HUES64 (cell line): Measurements from ENCODE around the gene PPARG.

ENCODE experiments used
- H3K27ac ChIP-seq: 2 replicates; pipeline ENCODE4 v1.7.0; 2013; ENCODE audit warnings: low read depth, low read length, inconsistent platforms
- H3K27me3 ChIP-seq: 2 replicates; pipeline ENCODE4 v1.6.1; 2013; ENCODE audit warnings: mild to moderate bottlenecking, low read length; ENCODE audit not compliant: insufficient read depth
- H3K36me3 ChIP-seq: 2 replicates; pipeline ENCODE4 v1.6.1; 2013; ENCODE audit warnings: mild to moderate bottlenecking, low read length; ENCODE audit not compliant: insufficient read depth
- H3K4me1 ChIP-seq: 2 replicates; pipeline ENCODE4 v1.6.1; 2013; ENCODE audit warnings: mild to moderate bottlenecking, low read length, moderate library complexity; ENCODE audit not compliant: insufficient read depth
- H3K4me3 ChIP-seq: 2 replicates; pipeline ENCODE4 v1.5.1; 2013; ENCODE audit warnings: mild to moderate bottlenecking, low read length, moderate library complexity
- H3K9ac ChIP-seq: 2 replicates; pipeline ENCODE4 v1.6.1; 2013; ENCODE audit warnings: mild to moderate bottlenecking, low read depth, low read length
- H3K9me3 ChIP-seq: 2 replicates; pipeline ENCODE4 v1.6.1; 2013; ENCODE audit warnings: low read depth, low read length; ENCODE audit not compliant: insufficient read depth
- WGBS: fragments of 150-250, 120-280 bp; methylation state at CpG from one replicate; pipeline ENCODE4 v1.1.7; 2013; ENCODE audit warnings: missing lambda C conversion rate; 5-methylcytosine and 5-hydroxymethylcytosine counted together

PPARG gene

GRCh38 chr3:12437861-12438260 lies 149.0 kb downstream of the PPARG start:
- Histone ChIP-seq H3K4me1 (peaks cover 7% of the 10 kb centered on the region; the same call in 1 of the 2 replicates), H3K4me3 (no peak overlapping the region), H3K27ac (no peak overlapping the region), H3K9ac (no peak overlapping the region), H3K9me3 (no peaks in the 10 kb centered on the region), H3K27me3 (no peaks in the 10 kb centered on the region), H3K36me3 (no peaks in the 10 kb centered on the region)
- 90% methylated on average over 13 of the region's 13 CpGs for WGBS

- no peaks in the 10 kb centered on the region for H3K27me3 ChIP-seq
- H3K9ac ChIP-seq: no peak overlapping the region
- peaks cover 7% of the 10 kb centered on the region; the same call in 1 of the 2 replicates for H3K4me1 ChIP-seq
- H3K9me3 ChIP-seq: no peaks in the 10 kb centered on the region
- H3K4me3 ChIP-seq: no peak overlapping the region
- H3K36me3 ChIP-seq: no peaks in the 10 kb centered on the region
- H3K27ac ChIP-seq: no peak overlapping the region
- 90% methylated on average over 4 of the region's 4 CpGs for WGBS
Measured at GRCh38 chr3:12438318-12438717, 149.4 kb downstream of the PPARG start.

GRCh38 chr3:12439161-12439940 lies 150.5 kb downstream of the PPARG start:
- Histone ChIP-seq H3K27me3 (no peaks in the 10 kb centered on the region), H3K27ac (no peak overlapping the region), H3K4me1 (peaks cover 7% of the 10 kb centered on the region; the same call in 1 of the 2 replicates), H3K4me3 (no peak overlapping the region), H3K36me3 (no peaks in the 10 kb centered on the region), H3K9ac (no peak overlapping the region), H3K9me3 (no peaks in the 10 kb centered on the region)
- WGBS: 88% methylated on average over 11 of the region's 11 CpGs

- Histone ChIP-seq H3K27ac (no peak overlapping the region), H3K4me1 (peaks cover 15% of the 10 kb centered on the region; the same call in 1 of the 2 replicates), H3K9me3 (no peaks in the 10 kb centered on the region), H3K27me3 (no peaks in the 10 kb centered on the region), H3K4me3 (no peak overlapping the region), H3K9ac (no peak overlapping the region), H3K36me3 (no peaks in the 10 kb centered on the region)
- 72% methylated on average over 21 of the region's 21 CpGs for WGBS
Measured at GRCh38 chr3:12440927-12441714, 152.3 kb downstream of the PPARG start.

- WGBS: 92% methylated on average over 20 of the region's 20 CpGs
Measured at GRCh38 chr3:12442654-12443501, 154.0 kb downstream of the PPARG start.

GRCh38 chr3:12443781-12444522 lies 155.1 kb downstream of the PPARG start:
- 92% methylated on average over 10 of the region's 10 CpGs for WGBS
- no peak overlapping the region for H3K4me3 ChIP-seq
- H3K27me3 ChIP-seq: no peaks in the 10 kb centered on the region
- H3K4me1 ChIP-seq: peaks cover 15% of the 10 kb centered on the region; the same call in 1 of the 2 replicates
- H3K36me3 ChIP-seq: no peaks in the 10 kb centered on the region
- H3K9ac ChIP-seq: no peak overlapping the region
- no peak overlapping the region for H3K27ac ChIP-seq
- H3K9me3 ChIP-seq: no peaks in the 10 kb centered on the region

More at GRCh38 chr3:12442654-12443501, 154.0 kb downstream of the PPARG start:
- H3K9ac ChIP-seq: no peak overlapping the region
- H3K36me3 ChIP-seq: no peaks in the 10 kb centered on the region
- H3K27ac ChIP-seq: no peak overlapping the region
- H3K27me3 ChIP-seq: no peaks in the 10 kb centered on the region
- H3K4me1 ChIP-seq: peaks cover 15% of the 10 kb centered on the region; the same call in 1 of the 2 replicates
- no peaks in the 10 kb centered on the region for H3K9me3 ChIP-seq
- H3K4me3 ChIP-seq: no peak overlapping the region

GRCh38 chr3:12444582-12445471 lies 156.0 kb downstream of the PPARG start:
- Histone ChIP-seq H3K27ac (no peak overlapping the region), H3K27me3 (no peaks in the 10 kb centered on the region), H3K9me3 (no peaks in the 10 kb centered on the region), H3K36me3 (no peaks in the 10 kb centered on the region), H3K4me1 (peaks cover 15% of the 10 kb centered on the region; the same call in 1 of the 2 replicates), H3K4me3 (0 out of 2 replicates have a peak overlapping the region, but pooled peaks have one; percentile 12), H3K9ac (no peak overlapping the region)
- 36% methylated on average over 24 of the region's 24 CpGs for WGBS

GRCh38 chr3:12445523-12446240 lies 156.8 kb downstream of the PPARG start:
- Histone ChIP-seq H3K4me1 (peaks cover 15% of the 10 kb centered on the region; the same call in 1 of the 2 replicates), H3K27me3 (no peaks in the 10 kb centered on the region), H3K9me3 (no peaks in the 10 kb centered on the region), H3K9ac (no peak overlapping the region), H3K4me3 (no peak overlapping the region), H3K36me3 (no peaks in the 10 kb centered on the region), H3K27ac (no peak overlapping the region)
- WGBS: 88% methylated on average over 8 of the region's 8 CpGs

GRCh38 chr3:12446298-12446697 lies 157.4 kb downstream of the PPARG start:
- Histone ChIP-seq H3K36me3 (no peaks in the 10 kb centered on the region), H3K9ac (no peak overlapping the region), H3K4me3 (no peak overlapping the region), H3K27me3 (no peaks in the 10 kb centered on the region), H3K9me3 (no peaks in the 10 kb centered on the region), H3K27ac (no peak overlapping the region), H3K4me1 (peaks cover 12% of the 10 kb centered on the region; the same call in 1 of the 2 replicates)
- 94% methylated on average over 7 of the region's 7 CpGs for WGBS
